H1 (cell line): ENCODE results near the gene PRKN. TPM values are rescaled to one million over a fixed set of nuclear protein-coding genes. Genes with fewer than 3 reads are reported as not detected.

ENCODE experiments used
- CTCF ChIA-PET: fragments of 300-600 bp; sonication (Branson Sonifier 250); formaldehyde crosslinking; loops from one replicate; lab custom pipeline; 2021; ENCODE audit not compliant: partially characterized antibody; lab: Charles Lee
- POLR2A ChIA-PET: fragments of 300-600 bp; sonication (Branson Sonifier 250); formaldehyde crosslinking; loops from one replicate; lab custom pipeline; 2021; ENCODE audit warnings: inconsistent platforms; ENCODE audit not compliant: partially characterized antibody; lab: Charles Lee
- DNase-seq, 2 experiments: peaks; one replicate each; pipeline versions ENCODE4 v3.0.0 to v3.0.0-alpha.2; 2010 to 2022; ENCODE audit warnings: low spot score in 2 of 2, low read depth in 1 of 2, mixed read lengths in 1 of 2
- FAIRE-seq: peaks from 2 replicates; lab custom pipeline; 2011; peaks lifted over from hg19 to GRCh38; lab: Jason Lieb, UNC
- H2AFZ ChIP-seq: 2 replicates; pipeline ENCODE4 v1.8.1; 2012; ENCODE audit warnings: low read length, inconsistent platforms
- H2AK5ac ChIP-seq: 2 replicates; pipeline ENCODE4 v1.6.1; 2013; ENCODE audit warnings: low read depth, low read length
- H2BK120ac ChIP-seq: replicated peaks from 2 replicates; pipeline ENCODE3; 2013; ENCODE audit warnings: low read depth, low read length, inconsistent platforms
- H2BK12ac ChIP-seq: 2 replicates; pipeline ENCODE4 v1.6.1; 2013; ENCODE audit warnings: low read depth, low read length
- H2BK15ac ChIP-seq: 2 replicates; pipeline ENCODE4 v1.6.1; 2013; ENCODE audit warnings: low read length
- H2BK20ac ChIP-seq: 2 replicates; pipeline ENCODE4 v1.6.1; 2013; ENCODE audit warnings: low read length
- H2BK5ac ChIP-seq: 2 replicates; pipeline ENCODE4 v1.6.1; 2013; ENCODE audit warnings: low read depth, low read length
- H3K14ac ChIP-seq: 2 replicates; pipeline ENCODE4 v1.6.1; 2013; ENCODE audit warnings: inconsistent platforms; ENCODE audit not compliant: insufficient read length
- H3K18ac ChIP-seq: 2 replicates; pipeline ENCODE4 v1.6.1; 2013; ENCODE audit warnings: low read length; ENCODE audit errors: extremely low read depth
- H3K23ac ChIP-seq: 2 replicates; pipeline ENCODE4 v1.6.1; 2013; ENCODE audit warnings: inconsistent platforms; ENCODE audit not compliant: insufficient read length
- H3K23me2 ChIP-seq: 2 replicates; pipeline ENCODE4 v1.6.1; 2013; ENCODE audit warnings: low read depth, low read length
- H3K27ac ChIP-seq: 2 replicates; pipeline ENCODE4 v1.6.1; 2011; ENCODE audit warnings: low read depth, low read length, inconsistent platforms
- H3K27me3 ChIP-seq, 4 experiments: replicated peaks in 1 of 4; 1 replicate in 1 of 4; 2 replicates in 3 of 4; pipeline versions ENCODE4 v1.6.1 to v1.8.1; 2011 to 2013; ENCODE audit warnings: low read length in 3 of 4, mild to moderate bottlenecking in 3 of 4, inconsistent platforms in 2 of 4, mixed read lengths in 2 of 4, moderate library complexity in 1 of 4; ENCODE audit not compliant: control insufficient read depth in 3 of 4, insufficient read depth in 3 of 4; ENCODE audit errors: extremely low read depth in 1 of 4
- H3K36me3 ChIP-seq, 4 experiments: 2 replicates each; pipeline versions ENCODE4 v1.6.1 to v1.8.1; 2011 to 2013; ENCODE audit warnings: mild to moderate bottlenecking in 4 of 4, low read length in 3 of 4, moderate library complexity in 2 of 4, control low read depth in 1 of 4, inconsistent platforms in 1 of 4; ENCODE audit not compliant: insufficient read depth in 4 of 4, control insufficient read depth in 2 of 4
- H3K4ac ChIP-seq: replicated peaks from 2 replicates; pipeline ENCODE3; 2013; ENCODE audit warnings: low read length, low read depth, mixed read lengths, inconsistent platforms; ENCODE audit not compliant: insufficient read length
- H3K4me1 ChIP-seq, 4 experiments: replicated peaks in 1 of 4; 1 replicate in 1 of 4; 2 replicates in 3 of 4; pipeline versions ENCODE4 v1.6.1 to v1.8.1; 2011 to 2013; ENCODE audit warnings: low read length in 3 of 4, inconsistent platforms in 2 of 4, mixed read lengths in 1 of 4; ENCODE audit not compliant: insufficient read depth in 4 of 4, control insufficient read depth in 3 of 4
- H3K4me2 ChIP-seq, 2 experiments: 2 replicates each; pipeline versions ENCODE4 v1.6.1 to v1.8.1; 2011 to 2013; ENCODE audit warnings: low read depth in 2 of 2, low read length in 2 of 2, control low read depth in 1 of 2, inconsistent platforms in 1 of 2, mild to moderate bottlenecking in 1 of 2; ENCODE audit not compliant: insufficient read depth in 1 of 2
- H3K4me3 ChIP-seq, 4 experiments: fragments of 200-600, 300-600 bp in 1 of 4; sonication (generic), shearing (Covaris generic), sonication (Bioruptor Twin) in 1 of 4; 2 replicates each; pipeline versions ENCODE4 v1.5.1 to v1.8.1; 2011 to 2016; ENCODE audit warnings: low read length in 4 of 4, low read depth in 3 of 4, control low read depth in 2 of 4, inconsistent platforms in 2 of 4, mild to moderate bottlenecking in 2 of 4, mixed read lengths in 1 of 4, moderate library complexity in 1 of 4; ENCODE audit not compliant: insufficient read depth in 2 of 4; ENCODE audit errors: extremely low read depth in 1 of 4
- H3K56ac ChIP-seq: replicated peaks from 2 replicates; pipeline ENCODE3; 2013; ENCODE audit warnings: low read depth, mild to moderate bottlenecking, mixed read lengths, low read length, inconsistent platforms; ENCODE audit not compliant: insufficient read length
- H3K79me1 ChIP-seq: 2 replicates; pipeline ENCODE4 v1.6.1; 2013; ENCODE audit warnings: low read depth, low read length, control low read depth
- H3K79me2 ChIP-seq, 2 experiments: 2 replicates each; pipeline versions ENCODE4 v1.6.1 to v1.8.1; 2012 to 2013; ENCODE audit warnings: low read length in 2 of 2, mild to moderate bottlenecking in 2 of 2, inconsistent platforms in 1 of 2; ENCODE audit not compliant: insufficient read depth in 2 of 2, control insufficient read depth in 1 of 2
- H3K9ac ChIP-seq, 4 experiments: replicated peaks in 1 of 4; 1 replicate in 1 of 4; 2 replicates in 3 of 4; pipeline versions ENCODE4 v1.6.1 to v1.8.1; 2011 to 2013; ENCODE audit warnings: low read depth in 3 of 4, low read length in 3 of 4, control low read depth in 2 of 4, mild to moderate bottlenecking in 2 of 4, moderate library complexity in 2 of 4, inconsistent platforms in 1 of 4; ENCODE audit errors: extremely low read depth in 1 of 4
- H3K9me3 ChIP-seq, 2 experiments: 2 replicates each; pipeline versions ENCODE4 v1.6.1 to v1.8.1; 2012 to 2013; ENCODE audit warnings: mild to moderate bottlenecking in 2 of 2, moderate library complexity in 2 of 2, control low read depth in 1 of 2, inconsistent platforms in 1 of 2, low read depth in 1 of 2, low read length in 1 of 2, mixed read lengths in 1 of 2; ENCODE audit not compliant: insufficient read depth in 2 of 2
- H4K20me1 ChIP-seq, 2 experiments: replicated peaks in 1 of 2; 2 replicates each; pipeline versions ENCODE3 to v1.8.1; 2011 to 2013; ENCODE audit warnings: inconsistent platforms in 2 of 2, low read length in 2 of 2, mild to moderate bottlenecking in 1 of 2; ENCODE audit not compliant: insufficient read depth in 2 of 2, control insufficient read depth in 1 of 2
- H4K5ac ChIP-seq: 2 replicates; pipeline ENCODE4 v1.6.1; 2013; ENCODE audit warnings: low read length, low read depth, mixed read lengths, inconsistent platforms; ENCODE audit not compliant: insufficient read length
- H4K8ac ChIP-seq: 2 replicates; pipeline ENCODE4 v1.8.0; 2013; ENCODE audit warnings: mild to moderate bottlenecking, moderate library complexity, low read length, inconsistent platforms; ENCODE audit not compliant: insufficient read depth; ENCODE audit errors: extremely low read depth
- H4K91ac ChIP-seq: replicated peaks from 2 replicates; pipeline ENCODE3; 2013; ENCODE audit warnings: low read length, mixed read lengths, inconsistent platforms; ENCODE audit not compliant: insufficient read length
- CBX5 ChIP-seq: fragments of 300-800, 300-1000 bp; sonication (generic); IDR thresholded peaks from 2 replicates; pipeline ENCODE4 v1.7.1; 2016; ENCODE audit warnings: antibody characterized with exemption, low read length, low read depth
- GTF2F1 ChIP-seq: IDR thresholded peaks from 2 replicates; pipeline ENCODE4 v1.6.1; 2012; ENCODE audit warnings: low read depth, low read length, improper control_type of control experiment, borderline replicate concordance
- POLR2AphosphoS5 ChIP-seq: IDR thresholded peaks from 2 replicates; pipeline ENCODE4 v1.6.1; 2011; ENCODE audit warnings: low read depth, low read length
- POU5F1 ChIP-seq: IDR thresholded peaks from 2 replicates; pipeline ENCODE4 v1.6.1; 2011; ENCODE audit warnings: low read depth, mild to moderate bottlenecking, low read length, moderate library complexity
- RBBP5 ChIP-seq: IDR thresholded peaks from 2 replicates; pipeline ENCODE4 v1.7.1; 2012; ENCODE audit warnings: low read depth, mild to moderate bottlenecking, inconsistent platforms, low read length, moderate library complexity, borderline replicate concordance
- WGBS, 2 experiments: shearing (Covaris generic) in 1 of 2; methylation state at CpG; one replicate each; pipeline versions ENCODE4 v1.1.6 to v1.1.7; 2013 to 2015; ENCODE audit warnings: low lambda C conversion rate in 2 of 2, mixed read lengths in 2 of 2, inconsistent platforms in 1 of 2, low coverage in 1 of 2, missing lambda C conversion rate in 1 of 2; ENCODE audit not compliant: insufficient replicate concordance in 2 of 2, insufficient coverage in 1 of 2, insufficient read length in 1 of 2; ENCODE audit errors: extremely low coverage in 1 of 2, missing lambda C conversion rate in 1 of 2; 5-methylcytosine and 5-hydroxymethylcytosine counted together
- polyA plus RNA-seq, 7 experiments: library from polyadenylated mRNA; depleted of rRNA in 3 of 7; stranded (reverse) in 5 of 7; unstranded in 2 of 7; fragments of >200 nt in 5 of 7; fragments of 200-250 nt in 2 of 7; gene quantifications; 1 replicate in 5 of 7; 2 replicates in 1 of 7; 4 replicates in 1 of 7; pipeline versions ENCODE4 v1.2.1 to v1.2.3, GENCODE V29; 2011 to 2013; ENCODE audit warnings: missing spikeins in 2 of 7, mixed read lengths in 2 of 7
- total RNA-seq: library from RNA; stranded (reverse); fragmentation: NEBNext Ultra II Directional; extraction: Animal tissue kit (Norgen Biotek cat#: 25700); gene quantifications from 2 replicates; pipeline ENCODE4 v1.2.1, GENCODE V29; 2021

Gene PRKN
- total and polyA plus RNA-seq, 2 of the 8 experiments (the other 6 are each of a cell fraction or from before 2014, with no cell fraction given) = 0.13 to 0.29 TPM

GRCh38 chr6:162653808-162654207, 73.8 kb downstream of the PRKN start:
- 100% methylated on average over 2 of the region's 2 CpGs; no CpG with 5 or more reads in 1 of the 2 experiments for WGBS, 2 experiments
- POLR2A ChIA-PET = no interaction called here
- Histone ChIP-seq H4K8ac (no peak overlapping the region), H2BK5ac (no peak overlapping the region), H4K91ac (no peak overlapping the region), H3K36me3 (no peaks in the 10 kb centered on the region), H3K56ac (no peak overlapping the region), H3K79me2 (no peaks in the 10 kb centered on the region), H3K14ac (no peak overlapping the region), H3K23ac (no peak overlapping the region)
- FAIRE-seq = no peak
- TF ChIP-seq CBX5 (no peak), RBBP5 (no peak), GTF2F1 (no peak), POLR2AphosphoS5 (no peak), POU5F1 (no peak)
- TF ChIP-seq, all 59 proteins: peak for 0
- Histone ChIP-seq H3K79me1 (no peaks in the 10 kb centered on the region), H3K4me2 (no peak overlapping the region), H3K4ac (no peak overlapping the region), H3K23me2 (no peaks in the 10 kb centered on the region), H3K9ac (no peak overlapping the region), H3K18ac (no peak overlapping the region), H2AK5ac (no peak overlapping the region), H2BK120ac (no peak overlapping the region), H4K20me1 (no peaks in the 10 kb centered on the region), H4K5ac (no peak overlapping the region), H3K27me3 (no peaks in the 10 kb centered on the region), H3K4me3 (no peak overlapping the region), H2AFZ (no peak overlapping the region), H3K4me1 (no peaks in the 10 kb centered on the region; a peak in 1 of 7 replicates), H3K27ac (no peak overlapping the region), H2BK20ac (no peak overlapping the region), H2BK15ac (no peak overlapping the region), H3K9me3 (no peaks in the 10 kb centered on the region), H2BK12ac (no peak overlapping the region)
- DNase-seq = no peak
- CTCF ChIA-PET = no interaction called here
